Activated T-cell treated with anti-CD3 and anti-CD28 coated beads, Interleukin-2, amount 50 U/mL, for 24 hours (primary cell): Measurements from ENCODE around the gene SDC1.

Experiments used
- DNase-seq: peaks from one replicate; pipeline ENCODE4 v3.0.0-alpha.2; 2020
- H3K27ac Mint-ChIP-seq: 2 replicates; pipeline ENCODE4 v1.8.0; 2020; ENCODE audit warnings: mild to moderate bottlenecking, mixed read lengths
- H3K27me3 Mint-ChIP-seq: 2 replicates; pipeline ENCODE4 v1.8.0; 2020; ENCODE audit warnings: mixed read lengths
- H3K36me3 Mint-ChIP-seq: 2 replicates; pipeline ENCODE4 v1.8.0; 2020; ENCODE audit warnings: low read depth, mixed read lengths
- H3K4me1 Mint-ChIP-seq: 2 replicates; pipeline ENCODE4 v1.8.0; 2020; ENCODE audit warnings: low read depth, mixed read lengths
- H3K4me3 Mint-ChIP-seq: 2 replicates; pipeline ENCODE4 v1.8.0; 2020; ENCODE audit warnings: mild to moderate bottlenecking, moderate library complexity, mixed read lengths
- H3K9me3 Mint-ChIP-seq: 2 replicates; pipeline ENCODE4 v1.8.0; 2020; ENCODE audit warnings: mixed read lengths

SDC1 gene

GRCh38 chr2:20156076-20156759, 68.7 kb downstream of the SDC1 start:
- no peak for DNase-seq
- no peak overlapping the region for H3K4me3 Mint-ChIP-seq
- H3K36me3 Mint-ChIP-seq, result no peaks in the 10 kb centered on the region
- H3K9me3 Mint-ChIP-seq, result peaks cover 4% of the 10 kb centered on the region
- peaks cover 26% of the 10 kb centered on the region for H3K27me3 Mint-ChIP-seq
- H3K4me1 Mint-ChIP-seq, result no peaks in the 10 kb centered on the region
- H3K27ac Mint-ChIP-seq, result no peak overlapping the region

GRCh38 chr2:20153131-20153851, 71.6 kb downstream of the SDC1 start:
- no peak for DNase-seq
- H3K4me3 Mint-ChIP-seq, result no peak overlapping the region
- H3K4me1 Mint-ChIP-seq, result no peaks in the 10 kb centered on the region
- H3K27ac Mint-ChIP-seq, result no peak overlapping the region
- H3K27me3 Mint-ChIP-seq, result peaks cover 32% of the 10 kb centered on the region
- H3K36me3 Mint-ChIP-seq, result no peaks in the 10 kb centered on the region
- H3K9me3 Mint-ChIP-seq, result no peaks in the 10 kb centered on the region

- H3K27ac Mint-ChIP-seq, result no peak overlapping the region
- H3K9me3 Mint-ChIP-seq, result no peaks in the 10 kb centered on the region
- no peak for DNase-seq
- H3K36me3 Mint-ChIP-seq, result no peaks in the 10 kb centered on the region
- peaks cover 2% of the 10 kb centered on the region for H3K4me1 Mint-ChIP-seq
- peaks cover 41% of the 10 kb centered on the region for H3K27me3 Mint-ChIP-seq
- H3K4me3 Mint-ChIP-seq, result no peak overlapping the region
These were observed 73.9 kb downstream of the SDC1 start for GRCh38 chr2:20150806-20151571.
